ENCODE data around the gene GIT2.
"Not testable (repeated sequence)": the region's sequence is repeated elsewhere in the genome, so short reads cannot be mapped to it uniquely, and the experiment has no call there.

Gene GIT2

DNA sequence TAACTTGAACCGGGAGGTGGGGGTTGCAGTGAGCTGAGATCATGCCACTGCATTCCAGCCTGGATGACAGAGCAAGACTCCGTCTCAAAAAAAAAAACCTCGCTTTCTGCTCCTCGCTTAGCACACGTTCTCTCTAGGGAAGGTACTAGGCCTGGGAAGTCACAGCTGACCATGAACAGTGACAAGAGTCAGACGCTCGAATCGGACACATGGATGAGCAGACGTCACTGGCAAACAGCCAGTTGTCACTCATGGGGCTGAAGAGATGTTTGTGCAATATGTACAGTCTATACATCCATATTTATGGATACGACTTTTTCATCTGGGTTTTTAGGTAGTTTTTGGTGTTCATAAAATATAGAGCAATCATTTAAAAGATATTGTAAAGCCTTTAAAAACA lies 76.7 kb downstream of the GIT2 start:
- no peak for DNase-seq (ENCODE audit: low spot score)

DNA sequence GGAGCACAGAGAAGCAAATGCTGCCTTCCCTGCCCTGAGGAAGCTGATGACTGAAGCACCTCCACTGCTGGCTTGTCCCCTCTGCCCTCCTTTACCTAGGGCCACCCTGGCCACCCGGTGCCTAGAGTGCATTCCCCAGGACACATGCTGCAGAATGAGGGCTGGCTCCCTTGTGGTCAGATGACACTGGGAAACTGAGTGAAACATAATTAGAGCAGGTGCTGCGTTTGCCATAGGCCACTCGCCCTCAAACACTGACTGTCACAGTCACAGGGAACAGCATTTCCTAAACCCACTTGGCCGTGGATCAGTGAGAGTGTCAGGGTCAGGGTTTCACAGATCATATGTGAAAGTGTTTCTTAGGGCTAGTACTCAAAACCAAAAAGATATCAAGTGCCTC lies 80.1 kb downstream of the GIT2 start:
- DNase-seq (ENCODE audit: low spot score), result no peak

DNA sequence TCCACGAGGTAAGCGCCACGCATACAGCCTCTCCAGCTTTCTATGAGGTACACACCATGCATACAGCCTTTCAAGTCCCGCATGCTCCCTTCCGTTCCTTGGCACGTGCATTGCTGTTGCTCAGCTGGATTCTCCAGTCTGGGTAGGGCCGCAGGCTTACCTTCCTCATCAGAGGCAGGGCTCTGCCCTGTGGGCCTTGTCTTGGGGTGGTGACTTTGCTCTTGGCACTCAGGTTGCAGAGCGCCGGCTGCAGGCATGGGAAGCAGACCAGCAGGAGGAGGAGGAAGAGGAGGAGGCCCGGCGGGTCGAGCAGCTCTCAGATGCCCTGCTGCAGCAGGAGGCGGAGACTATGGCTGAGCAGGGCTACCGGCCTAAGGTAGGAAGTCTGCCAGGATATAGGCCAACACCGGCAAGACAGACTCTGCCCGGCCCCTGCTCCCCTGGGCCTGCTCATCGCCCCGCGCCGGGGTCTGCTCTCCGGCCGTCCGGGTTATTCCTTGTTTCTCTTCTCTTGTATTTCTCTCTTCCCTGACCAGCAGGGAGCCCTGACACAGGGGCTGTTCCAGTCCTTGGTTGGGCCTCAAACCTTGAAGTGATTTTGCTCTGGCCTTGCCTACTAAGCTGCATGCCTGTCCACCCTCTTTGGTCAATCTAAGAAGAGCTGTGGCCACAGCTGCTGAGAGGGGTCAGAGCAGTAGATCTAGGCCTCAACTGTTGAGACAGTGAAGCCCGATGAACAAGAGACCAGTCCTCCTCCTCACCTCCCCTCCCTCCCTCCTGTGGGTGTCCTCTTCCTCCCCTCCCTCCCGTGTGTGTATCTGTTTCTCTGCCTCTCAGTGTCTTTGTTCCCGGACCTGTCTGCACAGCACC lies 80.8 kb downstream of the GIT2 start:
- no peak for DNase-seq (ENCODE audit: low spot score)

DNA sequence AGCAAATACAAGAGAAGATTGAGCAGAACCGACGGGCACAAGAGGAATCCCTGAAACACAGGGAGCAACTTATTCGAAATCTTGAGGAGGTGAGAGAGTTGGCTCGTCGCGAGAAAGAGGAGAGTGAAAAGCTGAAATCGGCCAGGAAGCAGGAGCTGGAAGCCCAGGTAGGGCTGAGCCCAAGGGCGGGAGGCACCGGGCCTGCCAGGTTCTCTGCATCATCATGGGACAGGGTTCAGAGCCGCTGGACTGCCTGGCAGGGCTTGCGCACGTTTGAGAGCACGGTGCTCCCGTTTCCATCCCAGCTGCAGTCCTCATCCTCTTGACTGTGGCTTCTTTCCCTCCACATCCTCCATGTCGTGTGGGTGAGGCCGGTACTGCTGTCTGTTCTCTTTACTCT lies 81.7 kb downstream of the GIT2 start:
- DNase-seq (ENCODE audit: low spot score), result no peak

DNA sequence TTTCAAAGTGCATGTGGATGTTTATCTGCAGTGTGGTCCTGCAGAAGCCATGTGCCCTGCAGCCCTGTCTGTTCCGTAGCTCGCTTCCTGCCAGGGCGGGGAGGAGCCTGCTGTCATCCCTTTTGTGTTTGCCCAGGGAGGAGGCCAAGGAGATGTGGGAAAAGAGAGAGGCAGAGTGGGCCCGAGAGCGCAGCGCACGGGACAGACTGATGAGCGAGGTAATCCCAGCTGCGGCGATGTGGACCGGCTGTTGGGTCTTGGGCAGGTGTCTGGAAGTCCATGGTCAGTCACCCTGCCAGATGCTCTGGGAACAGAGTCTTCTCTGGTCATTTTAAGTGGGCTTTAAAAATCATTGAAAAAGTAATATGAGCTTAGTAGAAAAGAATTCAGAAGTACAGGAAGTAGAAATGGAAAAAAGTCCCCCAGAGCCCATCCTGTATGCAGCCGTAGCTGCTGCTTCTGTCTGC lies 83.3 kb downstream of the GIT2 start:
- no peak for DNase-seq (ENCODE audit: low spot score)

DNA sequence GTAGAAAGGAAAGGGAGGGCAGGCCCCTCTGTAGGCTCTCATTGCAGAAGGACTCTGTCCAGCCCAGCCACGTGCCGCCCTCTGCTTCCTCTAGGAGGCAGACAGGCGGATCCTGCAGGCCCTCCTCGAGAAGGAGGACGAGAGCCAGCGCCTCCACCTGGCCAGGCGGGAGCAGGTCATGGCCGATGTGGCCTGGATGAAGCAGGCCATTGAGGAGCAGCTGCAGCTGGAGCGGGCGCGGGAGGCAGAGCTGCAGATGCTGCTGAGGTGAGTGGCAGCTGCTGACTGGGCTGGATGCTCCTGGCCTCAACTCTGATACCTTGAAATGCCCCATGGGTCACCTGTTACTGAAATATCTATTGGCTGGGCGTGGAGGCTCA lies 85.2 kb downstream of the GIT2 start:
- DNase-seq (ENCODE audit: low spot score), result peak; percentile 49

DNA sequence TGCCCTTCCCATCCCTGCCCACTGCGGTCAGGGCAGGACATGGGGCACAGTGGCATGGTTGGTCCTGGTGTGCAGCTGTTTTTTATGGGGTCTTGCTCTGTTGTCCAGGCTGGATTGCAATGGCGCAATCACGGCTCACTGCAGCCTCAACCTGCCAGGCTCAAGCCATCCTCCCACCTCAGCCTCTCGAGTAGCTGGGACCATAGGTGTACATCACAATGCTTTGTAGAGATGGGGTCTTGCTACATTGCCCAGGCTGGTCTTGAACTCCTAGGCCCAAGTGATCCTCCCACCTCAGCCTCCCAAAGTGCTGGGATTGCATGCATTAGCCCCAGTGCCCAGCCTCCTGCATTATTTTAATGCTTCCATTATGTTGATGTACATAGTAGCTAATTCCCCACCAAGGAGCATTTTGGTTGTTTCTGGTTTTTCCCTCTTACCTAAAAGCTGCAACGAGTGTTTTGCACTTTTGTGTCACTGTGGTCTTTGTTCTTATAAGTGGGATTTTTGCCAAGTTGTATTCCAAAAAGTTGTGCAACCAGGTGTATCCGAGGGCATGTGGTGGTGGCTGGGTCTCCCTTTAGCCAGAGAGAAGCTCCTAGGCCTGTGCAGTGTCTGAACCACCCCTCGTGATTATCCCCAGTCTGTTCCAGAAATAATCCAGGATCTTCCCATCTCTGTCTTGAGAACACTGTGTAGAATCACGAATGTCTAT lies 85.8 kb downstream of the GIT2 start:
- DNase-seq (ENCODE audit: low spot score), result no peak

DNA sequence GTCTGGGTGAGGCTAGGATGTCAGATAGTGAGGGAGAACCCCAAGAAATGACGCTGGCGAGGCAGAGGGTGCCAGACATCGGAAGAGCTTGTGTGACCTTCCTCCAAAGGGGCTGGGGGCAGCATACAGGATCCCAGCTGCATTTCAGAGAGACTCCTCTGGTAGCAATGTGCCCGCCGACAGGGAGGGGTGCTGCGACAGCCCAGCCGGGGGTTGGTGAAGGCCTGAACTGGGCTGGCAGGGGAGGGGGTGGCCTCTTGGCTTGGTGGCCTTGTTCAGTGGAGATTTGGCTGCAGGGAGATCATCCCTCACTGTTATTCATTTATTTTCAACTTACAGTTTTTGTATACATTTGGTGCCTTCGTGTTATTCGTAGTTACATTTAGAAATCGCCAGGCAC lies 90.9 kb downstream of the GIT2 start:
- DNase-seq (ENCODE audit: low spot score), result no peak

DNA sequence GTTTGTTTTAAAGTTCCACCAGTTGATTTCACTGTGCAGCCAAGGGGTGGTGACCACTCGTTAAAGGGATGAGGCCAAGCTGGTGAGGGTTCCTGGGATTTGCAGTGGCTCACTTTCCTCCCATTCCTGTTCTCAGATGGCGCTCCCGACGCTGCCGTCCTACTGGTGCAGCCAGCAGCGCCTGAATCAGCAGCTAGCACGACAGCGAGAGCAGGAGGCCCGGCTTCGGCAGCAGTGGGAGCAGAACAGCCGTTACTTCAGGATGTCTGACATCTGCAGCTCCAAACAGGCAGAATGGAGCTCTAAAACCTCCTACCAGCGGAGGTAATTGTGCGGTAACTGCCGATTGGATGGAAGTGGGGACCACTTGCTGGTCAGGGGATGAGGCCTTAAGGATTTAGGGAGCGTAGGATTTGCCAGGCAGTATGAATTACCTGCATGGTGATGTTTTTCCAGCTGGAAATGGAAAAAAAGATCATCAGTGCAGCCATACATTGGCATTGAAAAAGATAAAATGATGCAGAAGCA lies 93.2 kb downstream of the GIT2 start:
- no peak for DNase-seq (ENCODE audit: low spot score)

DNA sequence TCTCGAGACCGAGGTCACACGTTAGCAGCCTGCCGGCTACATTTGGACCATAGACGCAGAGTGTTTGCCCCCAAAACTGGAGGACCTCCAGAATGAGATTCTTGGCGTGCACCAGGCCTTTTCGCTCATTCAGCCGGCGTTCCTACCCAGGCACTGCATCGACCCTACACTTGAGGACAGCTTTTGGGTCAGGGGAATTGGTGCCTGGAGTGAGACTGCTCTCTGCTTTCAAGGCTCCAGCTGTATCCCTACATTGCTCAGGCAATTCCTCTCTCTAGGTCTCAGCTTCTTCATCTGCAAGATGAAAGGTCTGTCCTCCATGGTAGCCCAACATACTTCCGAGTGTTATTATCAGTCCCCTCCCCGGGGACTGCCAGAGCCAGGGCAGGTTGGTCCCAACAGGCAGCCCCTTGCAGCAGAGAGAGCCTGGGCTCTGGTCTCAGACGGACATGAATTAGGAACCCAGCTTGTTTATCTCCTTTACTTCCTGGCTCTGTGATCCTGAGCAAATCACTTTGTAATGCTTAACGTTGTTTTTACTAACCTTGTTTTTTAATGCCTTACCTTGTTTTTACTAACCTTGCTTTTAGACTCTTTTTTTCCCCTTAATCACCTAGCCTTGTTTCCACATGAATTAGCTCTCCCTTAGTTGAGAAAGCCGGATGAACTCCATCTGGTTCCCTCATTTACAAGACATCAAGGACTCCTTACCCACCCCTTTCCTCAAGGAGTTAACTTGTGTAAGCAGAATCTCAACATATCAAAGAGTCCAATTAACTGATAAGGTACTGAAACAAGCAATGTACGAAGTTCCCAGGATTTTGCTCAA lies 95.2 kb downstream of the GIT2 start:
- no peak for DNase-seq (ENCODE audit: low spot score)

DNA sequence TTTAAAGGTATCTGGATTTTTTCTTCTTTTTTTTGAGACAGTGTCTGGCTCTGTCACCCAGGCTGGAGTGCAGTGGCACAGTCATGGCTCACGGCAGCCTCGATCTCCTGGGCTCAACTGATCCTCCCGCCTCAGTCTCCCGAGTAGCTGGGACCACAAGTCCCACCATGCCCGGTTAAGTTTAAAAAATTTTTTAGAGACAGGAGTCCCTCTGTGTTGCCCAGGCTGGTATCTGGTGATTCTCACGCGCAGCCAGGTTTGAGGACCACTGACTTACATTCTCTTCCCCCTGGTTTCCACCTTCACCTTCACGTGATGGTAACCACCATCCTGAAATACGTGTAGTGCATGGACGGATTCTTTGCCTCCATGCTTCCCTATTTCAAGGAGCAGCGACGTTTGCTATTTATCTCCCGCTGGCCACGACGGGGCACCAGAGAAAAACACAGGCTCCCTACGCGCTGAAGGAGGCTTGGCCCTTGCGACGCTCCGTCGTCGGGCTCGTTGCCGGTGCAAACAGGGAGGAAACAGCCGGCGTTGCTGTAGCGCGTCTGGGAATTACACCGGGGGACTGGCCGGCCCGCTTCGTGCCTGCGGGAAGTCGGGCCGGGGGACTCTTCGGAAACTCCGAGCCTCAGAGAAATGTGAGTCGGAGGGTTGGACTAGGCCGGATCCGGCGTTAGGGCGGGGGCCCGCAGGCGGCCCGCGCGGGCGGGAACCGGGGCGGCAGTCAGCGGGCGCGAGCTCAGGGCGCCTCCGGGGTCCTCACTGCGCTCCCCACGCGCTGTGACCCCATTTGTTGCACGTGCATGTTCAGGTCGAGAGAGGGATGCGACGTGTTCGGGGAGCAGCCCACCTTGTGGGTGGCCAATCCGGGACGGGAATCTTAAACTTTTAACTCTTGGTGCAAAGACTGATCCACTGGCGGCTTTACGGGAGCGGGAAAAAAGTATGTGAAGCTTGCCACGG lies 96.1 kb downstream of the GIT2 start, which contains the start of gene TCHP:
Gene TCHP, plus strand, starts transcription at position 492 of the 969 bp plus-strand sequence. CDS start 2,753 bp downstream, outside the sequence.
- peak; percentile 85 for DNase-seq (ENCODE audit: low spot score)

DNA sequence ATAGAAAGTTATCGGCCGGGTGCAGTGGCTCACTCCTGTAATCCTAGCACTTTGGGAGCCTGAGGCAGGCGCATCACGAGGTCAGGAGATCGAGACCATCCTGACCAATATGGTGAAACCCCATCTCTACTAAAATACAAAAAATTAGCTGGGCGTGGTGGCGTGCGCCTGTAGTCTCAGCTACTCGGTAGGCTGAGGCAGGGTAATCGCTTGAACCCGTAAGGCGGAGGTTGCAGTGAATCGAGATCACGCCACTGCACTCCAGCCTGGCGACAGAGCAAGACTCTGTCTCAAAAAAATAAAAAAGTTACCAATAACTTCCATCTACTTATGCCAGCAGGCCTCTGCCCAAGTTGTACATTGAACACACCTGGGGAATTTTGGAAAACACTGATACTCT lies 96.8 kb downstream of the GIT2 start:
- not testable (repeated sequence) for DNase-seq (ENCODE audit: low spot score)

DNA sequence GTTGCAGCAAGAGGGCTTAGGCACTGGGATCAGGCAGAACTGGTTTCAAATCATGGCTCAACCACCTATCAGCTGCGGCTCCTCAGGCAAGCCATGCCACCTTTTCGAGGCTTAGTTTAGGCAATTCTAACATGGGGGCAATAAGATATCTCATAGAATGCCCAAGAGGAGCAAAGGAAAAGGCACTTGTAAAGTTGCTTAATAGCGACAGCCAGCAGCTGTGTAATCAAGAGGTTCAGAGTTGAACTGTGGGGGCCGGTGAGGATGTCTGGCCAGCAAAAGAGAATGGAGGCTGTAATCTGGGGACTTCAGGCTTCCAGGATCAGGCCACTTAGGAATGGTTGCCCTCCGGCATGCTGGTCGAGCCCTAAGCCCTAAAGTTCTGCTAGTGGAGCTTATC lies 99.1 kb downstream of the GIT2 start:
- no peak for DNase-seq (ENCODE audit: low spot score)

DNA sequence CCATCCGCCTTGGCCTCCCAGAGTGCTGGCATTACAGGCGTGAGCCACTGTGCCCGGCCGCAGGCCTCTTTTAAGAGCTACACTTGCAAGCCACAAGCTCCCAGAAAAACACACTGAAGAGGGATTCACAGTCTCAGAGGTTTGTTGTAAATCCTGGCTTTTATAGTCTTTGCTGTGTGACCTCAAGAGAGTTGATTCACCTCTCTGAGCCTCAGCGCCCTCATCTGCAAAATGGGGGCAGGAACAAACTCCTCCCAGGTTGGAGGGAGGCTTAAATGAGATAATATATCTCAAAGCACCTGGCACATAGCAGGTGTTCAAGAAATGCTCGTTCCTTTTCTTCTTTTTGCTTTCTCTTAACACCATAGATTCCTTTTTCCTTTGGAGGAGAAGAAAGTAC lies 100.0 kb downstream of the GIT2 start:
- DNase-seq (ENCODE audit: low spot score), result no peak

DNA sequence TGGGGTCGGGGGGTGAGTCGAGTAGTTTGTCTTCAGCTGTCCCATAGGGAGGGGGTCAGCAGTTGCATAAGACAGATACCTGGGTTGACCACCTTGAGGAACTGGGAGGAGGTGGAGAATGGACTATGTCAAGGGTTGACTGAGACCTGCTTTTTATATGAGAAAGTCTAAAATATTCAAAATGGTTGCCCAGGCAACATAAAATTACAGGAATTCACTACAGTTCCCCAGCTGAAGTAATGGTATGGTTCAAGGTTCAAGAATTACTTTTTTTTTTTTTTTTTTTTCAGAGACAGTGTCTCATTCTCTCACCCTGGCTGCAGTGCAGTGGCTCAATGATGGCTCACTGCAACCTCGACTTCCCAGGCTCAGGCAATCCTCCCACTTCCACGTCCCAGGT lies 101.2 kb downstream of the GIT2 start:
- no peak for DNase-seq (ENCODE audit: low spot score)

DNA sequence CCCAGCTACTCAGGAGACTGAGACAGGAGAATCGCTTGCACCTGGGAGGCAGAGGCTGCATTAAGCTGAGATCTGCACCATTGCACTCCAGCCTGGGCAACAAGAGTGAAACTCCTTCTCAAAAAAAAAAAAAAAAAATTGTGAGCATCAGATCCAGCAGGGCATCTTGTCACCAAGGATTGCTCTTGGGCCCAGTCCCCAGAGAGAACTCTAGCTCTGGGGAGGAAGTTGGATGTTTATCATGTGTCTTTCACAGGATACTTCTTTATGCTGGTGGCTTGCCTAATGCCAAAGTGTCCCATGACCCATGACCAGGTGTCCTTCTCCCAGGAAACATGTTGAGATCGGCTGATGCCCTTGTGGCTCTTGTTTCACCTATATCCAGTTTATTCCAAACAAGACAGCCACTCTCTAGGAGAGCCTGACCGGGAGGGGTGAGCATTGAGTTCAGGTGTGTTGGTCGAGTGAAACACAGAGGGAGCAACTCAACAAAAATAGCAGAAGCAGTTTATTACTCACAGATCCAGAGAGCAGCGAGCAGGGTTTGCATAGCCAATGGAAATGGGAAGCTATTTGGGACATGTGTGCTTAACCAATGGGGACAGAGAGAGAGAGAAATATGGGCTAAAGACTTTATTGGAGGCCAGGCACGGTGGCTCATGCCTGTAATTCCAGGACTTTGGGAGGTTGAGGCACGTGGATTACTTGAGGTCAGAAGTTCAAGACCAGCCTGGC lies 102.7 kb downstream of the GIT2 start:
- DNase-seq (ENCODE audit: low spot score), result no peak

DNA sequence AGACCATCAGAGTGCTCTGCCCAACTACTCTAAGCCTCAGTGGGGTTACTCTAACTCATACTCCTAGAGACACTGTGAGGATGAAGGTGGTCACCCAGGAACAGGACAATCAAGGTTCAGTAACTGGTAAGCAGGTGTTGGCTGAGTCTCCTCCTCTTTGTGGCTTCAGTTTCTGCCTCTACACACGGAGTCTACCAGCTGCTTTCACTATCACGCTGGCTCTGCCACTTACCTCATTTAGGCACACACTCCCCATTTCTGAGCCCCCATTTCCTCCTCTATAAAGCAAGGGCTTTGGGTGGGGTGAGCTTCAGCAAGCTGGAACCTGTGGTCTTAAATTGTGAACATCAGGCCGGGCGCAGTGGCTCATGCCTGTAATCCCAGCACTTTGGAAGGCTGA lies 103.4 kb downstream of the GIT2 start:
- DNase-seq (ENCODE audit: low spot score), result no peak

DNA sequence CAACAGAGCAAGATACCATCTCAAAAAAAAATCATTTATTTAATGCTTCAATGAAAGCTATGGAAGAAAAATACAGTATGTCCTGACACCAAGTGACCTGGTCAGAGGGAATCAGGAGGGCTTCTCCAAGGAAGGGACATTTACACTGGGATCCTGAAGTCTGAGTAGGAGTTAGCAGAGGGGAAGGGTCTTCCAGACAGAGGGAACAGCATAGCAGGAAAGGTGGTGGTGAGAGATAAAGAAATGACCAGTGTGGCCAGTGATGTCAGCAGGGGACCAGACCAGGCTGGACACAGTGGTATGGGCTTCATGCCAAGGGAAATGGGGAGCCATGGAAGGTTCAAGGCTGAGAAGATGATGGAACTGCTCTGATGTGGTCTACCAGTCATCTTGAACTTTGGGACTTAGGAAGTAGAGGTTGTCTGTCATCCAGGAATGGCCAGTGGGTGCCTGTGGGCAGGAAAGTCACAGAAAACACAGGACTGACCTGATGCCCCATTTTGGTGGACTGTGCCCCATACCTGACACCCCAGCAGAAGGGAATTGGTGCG lies 103.9 kb downstream of the GIT2 start:
- DNase-seq (ENCODE audit: low spot score), result no peak

DNA sequence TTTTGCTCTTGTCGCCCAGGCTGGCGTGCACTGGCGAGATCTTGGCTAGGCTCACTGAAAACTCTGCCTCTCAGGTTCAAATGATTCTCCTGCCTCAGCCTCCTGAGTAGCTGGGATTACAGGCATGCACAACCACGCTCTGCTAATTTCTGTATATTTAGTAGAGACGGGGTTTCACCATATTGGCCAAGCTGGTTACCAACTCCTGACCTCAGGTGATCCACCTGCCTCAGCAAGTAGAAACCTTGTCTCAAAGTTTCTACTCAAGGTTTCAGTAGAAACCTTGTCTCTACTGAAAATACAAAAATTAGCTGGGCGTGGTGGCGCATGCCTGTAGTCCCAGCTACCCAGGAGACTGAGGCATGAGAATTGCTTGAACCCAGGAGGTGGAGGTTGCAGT lies 104.4 kb downstream of the GIT2 start:
- DNase-seq (ENCODE audit: low spot score), result not testable (repeated sequence)

DNA sequence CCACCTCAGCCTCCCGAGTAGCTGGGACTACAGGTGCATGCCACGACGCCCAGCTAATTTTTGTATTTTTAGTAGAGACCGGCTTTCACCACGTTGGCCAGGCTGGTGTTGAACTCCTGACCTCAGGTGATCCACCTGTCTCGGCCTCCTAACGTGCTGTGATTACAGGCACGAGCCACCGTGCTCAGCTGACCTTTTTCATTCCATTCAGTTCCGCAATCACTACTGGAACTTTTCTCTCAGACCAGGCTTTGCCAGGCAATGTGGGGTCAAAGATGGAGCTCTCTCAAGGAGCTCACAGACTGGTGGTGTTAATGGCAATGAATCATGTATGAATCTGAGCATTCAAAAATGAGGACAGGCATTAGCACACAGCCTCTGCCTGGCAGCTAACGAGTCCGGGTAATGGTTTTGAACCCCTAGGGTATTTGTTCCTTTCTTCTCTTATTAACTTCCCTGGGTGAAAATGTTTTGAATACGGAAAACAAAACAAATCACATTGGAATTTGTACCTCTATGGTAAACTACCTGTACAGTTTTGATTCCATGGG lies 105.5 kb downstream of the GIT2 start:
- DNase-seq (ENCODE audit: low spot score), result no peak
